HepG2 (cell line): ENCODE measurements around the gene SLA2. TPM values are rescaled to one million over a fixed set of nuclear protein-coding genes. Genes with fewer than 3 reads are reported as not detected.

Source experiments
- ATAC-seq: fragments of 200-7000 bp; cut with Tn5 transposase; 3 replicates; pipeline ENCODE4 v1.9.1; 2020; ENCODE audit warnings: mild to moderate bottlenecking, moderate library complexity
- BruUV-seq: library from RNA; stranded (reverse); fragments of 400-500 nt; replicated peaks from 2 replicates; lab custom pipeline; 2021; lab: Mats Ljungman, UMichigan
- CTCF ChIA-PET: fragments of 300-600 bp; formaldehyde crosslinking; extraction: SDS; loops from one replicate; lab custom pipeline; 2021; ENCODE audit warnings: low total read pairs, inconsistent platforms, low intra/inter-chr PET ratio; lab: Yijun Ruan, JAX
- POLR2A ChIA-PET: fragments of 350-600 bp; sonication (Branson Sonifier 250); formaldehyde crosslinking; loops from one replicate; lab custom pipeline; 2020; ENCODE audit warnings: antibody characterized with exemption, inconsistent platforms; lab: Yijun Ruan, JAX
- DNase-seq: peaks from one replicate; pipeline ENCODE4 v3.0.0-alpha.2; 2015; ENCODE audit warnings: low spot score
- FAIRE-seq: peaks from 3 replicates; lab custom pipeline; 2011; peaks lifted over from hg19 to GRCh38; lab: Jason Lieb, UNC
- H2AFZ ChIP-seq: one replicate; pipeline ENCODE4 v1.6.1; 2011; ENCODE audit warnings: low read length, inconsistent platforms
- H3K27ac ChIP-seq: fragments of 300-600 bp; 3 replicates; pipeline ENCODE4 v1.8.0; 2011; ENCODE audit warnings: mixed run types, mild to moderate bottlenecking, mixed read lengths, low read length, inconsistent platforms; ENCODE audit not compliant: insufficient read depth; ENCODE audit errors: extremely low read length
- H3K27me3 ChIP-seq, 2 experiments: fragments of 200-600 bp in 1 of 2; 2 replicates in 1 of 2; 3 replicates in 1 of 2; pipeline versions ENCODE4 v1.6.0 to v1.8.0; 2011; ENCODE audit warnings: low read length in 2 of 2, mild to moderate bottlenecking in 2 of 2, moderate library complexity in 2 of 2, inconsistent platforms in 1 of 2; ENCODE audit not compliant: insufficient read depth in 2 of 2, control insufficient read depth in 1 of 2
- H3K36me3 ChIP-seq, 2 experiments: fragments of 200-600 bp in 1 of 2; replicated peaks in 1 of 2; 2 replicates in 1 of 2; 3 replicates in 1 of 2; pipeline versions ENCODE4 v1.5.1 to v1.8.0; 2011; ENCODE audit warnings: low read length in 2 of 2, inconsistent platforms in 1 of 2; ENCODE audit not compliant: insufficient read depth in 2 of 2, control insufficient read depth in 1 of 2
- H3K4me1 ChIP-seq: 2 replicates; pipeline ENCODE4 v1.5.1; 2012; ENCODE audit warnings: low read length, inconsistent platforms; ENCODE audit not compliant: insufficient read depth
- H3K4me2 ChIP-seq: 2 replicates; pipeline ENCODE4 v1.6.0; 2011; ENCODE audit warnings: low read depth, low read length, inconsistent platforms
- H3K4me3 ChIP-seq, 3 experiments: fragments of 200-600 bp in 1 of 3; sonication (generic), shearing (Covaris generic) in 1 of 3; replicated peaks in 1 of 3; 2 replicates each; pipeline ENCODE4 v1.5.1; 2011 to 2016; ENCODE audit warnings: low read length in 3 of 3, inconsistent platforms in 2 of 3, low read depth in 2 of 3, mild to moderate bottlenecking in 2 of 3, control low read depth in 1 of 3, mixed read lengths in 1 of 3; ENCODE audit not compliant: insufficient read depth in 1 of 3
- H3K79me2 ChIP-seq: one replicate; pipeline ENCODE4 v1.6.1; 2011; ENCODE audit warnings: low read length, inconsistent platforms; ENCODE audit not compliant: insufficient read depth
- H3K9ac ChIP-seq: 2 replicates; pipeline ENCODE4 v1.6.0; 2011; ENCODE audit warnings: mild to moderate bottlenecking, low read depth, low read length, inconsistent platforms; ENCODE audit not compliant: insufficient read depth
- H3K9me3 ChIP-seq: 2 replicates; pipeline ENCODE4 v1.5.1; 2012; ENCODE audit warnings: mild to moderate bottlenecking, low read length
- H4K20me1 ChIP-seq: 2 replicates; pipeline ENCODE4 v1.6.0; 2011; ENCODE audit warnings: inconsistent platforms, mild to moderate bottlenecking, low read length, moderate library complexity; ENCODE audit not compliant: insufficient read depth
- CREB1 ChIP-seq, 2 experiments: fragments of 450-650 bp in 1 of 2; IDR thresholded peaks; 2 replicates each; pipeline ENCODE4 v1.6.1; 2016 to 2017; ENCODE audit warnings: control low read depth in 1 of 2, mild to moderate bottlenecking in 1 of 2, missing compliant biosample characterization in 1 of 2, missing genetic modification characterization in 1 of 2
- FOXO4 ChIP-seq: sonication (generic); formaldehyde crosslinking; conservative IDR thresholded peaks from 2 replicates; pipeline ENCODE4 v1.8.1; 2023; ENCODE audit warnings: missing genetic modification reagents
- GFI1 ChIP-seq: sonication (generic); formaldehyde crosslinking; IDR thresholded peaks from 2 replicates; pipeline ENCODE4 v1.5.0; 2020; ENCODE audit warnings: missing genetic modification reagents, mild to moderate bottlenecking, borderline replicate concordance
- IRX3 ChIP-seq: sonication (generic); formaldehyde crosslinking; IDR thresholded peaks from 2 replicates; pipeline ENCODE4 v1.8.1; 2023; ENCODE audit warnings: mild to moderate bottlenecking, low read depth, missing genetic modification reagents, borderline replicate concordance
- POLR2AphosphoS5 ChIP-seq: IDR thresholded peaks from 2 replicates; pipeline ENCODE4 v1.6.1; 2012; ENCODE audit warnings: low read depth, low read length
- SP1 ChIP-seq, 2 experiments: fragments of 450-650 bp in 1 of 2; sonication (generic) in 1 of 2; formaldehyde crosslinking in 1 of 2; IDR thresholded peaks; 2 replicates each; pipeline versions ENCODE4 v1.4.0 to v1.6.1; 2016 to 2020; ENCODE audit warnings: missing genetic modification reagents in 1 of 2
- THAP11 ChIP-seq: IDR thresholded peaks from 2 replicates; pipeline ENCODE4 v1.6.1; 2016; ENCODE audit warnings: missing biosample characterization, missing genetic modification reagents
- ZC3H4 ChIP-seq: sonication (generic); formaldehyde crosslinking; IDR thresholded peaks from 2 replicates; pipeline ENCODE4 v1.4.0; 2020; ENCODE audit warnings: missing genetic modification reagents, borderline replicate concordance
- ZFP37 ChIP-seq: sonication (generic); formaldehyde crosslinking; IDR thresholded peaks from 2 replicates; pipeline ENCODE4 v1.4.0; 2020; ENCODE audit warnings: missing genetic modification reagents, borderline replicate concordance
- ZFP90 ChIP-seq: sonication (generic); formaldehyde crosslinking; IDR thresholded peaks from 2 replicates; pipeline ENCODE4 v1.8.0; 2022; ENCODE audit warnings: missing genetic modification reagents, mild to moderate bottlenecking, inconsistent platforms, borderline replicate concordance
- ZMAT3 ChIP-seq: sonication (generic); formaldehyde crosslinking; conservative IDR thresholded peaks from 2 replicates; pipeline ENCODE4 v1.7.0; 2021; ENCODE audit warnings: missing genetic modification reagents
- ZNF33B ChIP-seq: sonication (generic); formaldehyde crosslinking; IDR thresholded peaks from 2 replicates; pipeline ENCODE4 v1.5.1; 2020; ENCODE audit warnings: mild to moderate bottlenecking, missing genetic modification reagents
- ZNF431 ChIP-seq: sonication (generic); formaldehyde crosslinking; IDR thresholded peaks from 2 replicates; pipeline ENCODE4 v1.9.0; 2022; ENCODE audit warnings: missing genetic modification reagents, low read depth, mild to moderate bottlenecking, borderline replicate concordance
- ZNF546 ChIP-seq: sonication (generic); formaldehyde crosslinking; conservative IDR thresholded peaks from 2 replicates; pipeline ENCODE4 v1.8.1; 2023; ENCODE audit warnings: mild to moderate bottlenecking, missing genetic modification reagents
- ZNF567 ChIP-seq: sonication (generic); formaldehyde crosslinking; IDR thresholded peaks from 2 replicates; pipeline ENCODE4 v1.8.1; 2023; ENCODE audit warnings: mild to moderate bottlenecking, missing genetic modification reagents, borderline replicate concordance
- ZNF652 ChIP-seq: IDR thresholded peaks from 2 replicates; pipeline ENCODE4 v1.6.1; 2016; ENCODE audit warnings: low read depth, borderline replicate concordance
- ZNF691 ChIP-seq: sonication (generic); formaldehyde crosslinking; IDR thresholded peaks from 2 replicates; pipeline ENCODE4 v1.4.0; 2020; ENCODE audit warnings: missing genetic modification reagents, low read depth, mild to moderate bottlenecking, borderline replicate concordance
- ZNF709 ChIP-seq: sonication (generic); formaldehyde crosslinking; IDR thresholded peaks from 2 replicates; pipeline ENCODE4 v1.5.0; 2020; ENCODE audit warnings: mild to moderate bottlenecking, missing genetic modification reagents
- ZNF770 ChIP-seq: sonication (generic); formaldehyde crosslinking; IDR thresholded peaks from 2 replicates; pipeline ENCODE4 v1.5.0; 2020; ENCODE audit warnings: mild to moderate bottlenecking, missing genetic modification reagents
- WGBS: methylation state at CpG from one replicate; pipeline ENCODE4 v1.1.6; 2017; ENCODE audit warnings: low lambda C conversion rate; 5-methylcytosine and 5-hydroxymethylcytosine counted together
- in situ Hi-C: cut with HindIII; loops from 2 replicates; pipeline ENCODE4 v1.10.0; 2017; ENCODE audit warnings: low pct_unique_long_range_greater_than_20kb; ENCODE audit not compliant: extremely low pct_ligation_motif_present
- intact Hi-C: fragments of 100-400 bp; cut with micrococcal nuclease; formaldehyde crosslinking; loops from one replicate; pipeline ENCODE4 v1.10.0; 2022; ENCODE audit not compliant: unreplicated experiment
- polyA plus RNA-seq, 8 experiments: library from polyadenylated mRNA; depleted of rRNA in 3 of 8; stranded (reverse) in 7 of 8; unstranded in 1 of 8; fragments of >200 nt; fragmentation: Illumina TruSeq in 4 of 8; extraction: Trizol in 4 of 8; gene quantifications; 2 replicates each; pipeline versions ENCODE4 v1.2.1 to v1.2.3, GENCODE V29; 2011 to 2016; ENCODE audit warnings: low read depth in 4 of 8, missing spikeins in 1 of 8, mixed read lengths in 1 of 8; ENCODE audit not compliant: insufficient read depth in 1 of 8
- total RNA-seq, 5 experiments: library from RNA; depleted of rRNA; stranded (reverse); fragments of >200 nt; fragmentation: Illumina TruSeq; extraction: Trizol; gene quantifications; 2 replicates each; pipeline ENCODE4 v1.2.3, GENCODE V29; 2016; ENCODE audit warnings: low read depth in 1 of 5

Gene SLA2
- total and polyA plus RNA-seq, 2 of the 13 experiments (the other 11 are each of a cell fraction or from before 2014, with no cell fraction given): 1.6 to 3.6 TPM

DNA sequence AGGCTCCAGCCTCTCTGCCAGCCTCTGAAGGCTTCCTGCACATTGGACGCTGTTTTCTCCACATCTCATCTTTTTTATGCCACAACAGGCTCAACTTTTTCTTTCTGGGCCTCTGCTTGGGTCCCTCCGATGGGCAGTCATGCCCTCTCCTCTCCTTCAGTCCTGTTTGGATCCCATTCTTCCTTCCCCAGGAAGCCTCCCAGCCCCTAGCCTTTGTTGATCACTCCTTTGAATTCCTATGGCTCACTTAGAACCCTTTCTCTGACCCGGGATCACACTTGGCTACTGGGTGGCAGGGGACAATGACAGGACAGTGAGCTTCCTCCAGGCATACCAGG is 4.5 kb downstream of the SLA2 start:
- WGBS: 36% methylated on average over 3 of the region's 3 CpGs
- Histone ChIP-seq H3K27ac (peak overlapping the region; percentile 61), H3K27me3 (no peaks in the 10 kb centered on the region), H3K4me1 (peaks cover 72% of the 10 kb centered on the region), H3K9me3 (no peaks in the 10 kb centered on the region), H3K36me3 (no peaks in the 10 kb centered on the region), H4K20me1 (no peaks in the 10 kb centered on the region), H2AFZ (peak overlapping the region; percentile 79), H3K4me3 (peak overlapping the region in 1 of 3 experiments; percentile 36; a peak in 2 of 6 replicates), H3K4me2 (peak overlapping the region; percentile 64), H3K9ac (peak overlapping the region; percentile 67), H3K79me2 (no peaks in the 10 kb centered on the region)
- DNase-seq: no peak
- ChIA-PET CTCF (no interaction called here), POLR2A (interaction anchor here (1.3 to 3.4 kb wide), 6 partner anchors 9 to 105 kb away, joined by 3 to 28 read pairs (median 8); partner anchors contain the start of genes NDRG3, RAB5IF and TGIF2)
- ATAC-seq: peak; percentile 5
- no TSS peak for BruUV-seq
- no peak for FAIRE-seq
- in situ Hi-C loops: no loop called here
- intact Hi-C loops: no loop called here
- 0 out of 2 replicates have a peak, but pooled peaks have one; percentile 58 for TF ChIP-seq ZNF691 (CRISPR knock-in tag)
- no peak for TF ChIP-seq FOXO4
- TF ChIP-seq ZNF567: no peak
- TF ChIP-seq ZC3H4 (CRISPR knock-in tag): no peak
- no peak for TF ChIP-seq THAP11 (CRISPR knock-in tag)
- TF ChIP-seq POLR2AphosphoS5: no peak
- TF ChIP-seq ZNF546 (CRISPR knock-in tag): 0 out of 2 replicates have a peak, but pooled peaks have one; percentile 22
- TF ChIP-seq ZNF431 (CRISPR knock-in tag): no peak
- no peak for TF ChIP-seq ZNF652
- no peak for TF ChIP-seq ZNF709 (CRISPR knock-in tag)
- TF ChIP-seq IRX3 (CRISPR knock-in tag): 0 out of 2 replicates have a peak, but pooled peaks have one; percentile 1
- peak; percentile 49; the same call in 1 of the 2 replicates for TF ChIP-seq ZNF770 (CRISPR knock-in tag)
- no peak for TF ChIP-seq ZFP37
- no peak for TF ChIP-seq SP1 (IDR thresholded peaks at IDR 0.05)
- TF ChIP-seq SP1 (CRISPR knock-in tag; IDR thresholded peaks at IDR 0.05): peak; percentile 7; the same call in 1 of the 2 replicates
- TF ChIP-seq ZFP90: no peak
- 0 out of 2 replicates have a peak, but pooled peaks have one; percentile 2 for TF ChIP-seq GFI1 (CRISPR knock-in tag)
- no peak for TF ChIP-seq ZMAT3
- no peak for TF ChIP-seq ZNF33B (CRISPR knock-in tag)
- TF ChIP-seq CREB1 (IDR thresholded peaks at IDR 0.05): no peak
- no peak for TF ChIP-seq CREB1 (CRISPR knock-in tag; IDR thresholded peaks at IDR 0.05)
